Measurements from ENCODE around the gene PNPLA1. TPM values are rescaled to one million over a fixed set of nuclear protein-coding genes. Genes with fewer than 3 reads are reported as not detected.

Gene PNPLA1
- total and polyA plus RNA-seq, 10 of the 15 experiments (the other 5 are each of a cell fraction or from before 2014, with no cell fraction given), result 0.04 TPM; not detected in 9

GRCh38 chr6:36285797-36286196, 15.9 kb downstream of the PNPLA1 start:
- POLR2A ChIA-PET, result no interaction called here

More at GRCh38 chr6:36285797-36286196, 15.9 kb downstream of the PNPLA1 start:
- no peaks in the 10 kb centered on the region for H3K4me1 ChIP-seq (ENCODE audit: control insufficient read depth, insufficient read depth, low read length)
- H3K9me3 ChIP-seq (replicated peaks; ENCODE audit: control insufficient read depth, insufficient read depth, low read length), result no peaks in the 10 kb centered on the region
- ChIA-PET CTCF (no interaction called here), RAD21 (ENCODE audit: unreplicated experiment) (no interaction called here), SMC1A (ENCODE audit: uncharacterized antibody, unreplicated experiment) (interaction anchor here (1.8 kb wide), 1 partner anchor 9 kb away, joined by 3 read pairs; no protein-coding TSS in a partner anchor)
- no peak for FAIRE-seq
- H3K79me2 ChIP-seq (ENCODE audit: control insufficient read depth, insufficient read depth, low read length), result no peaks in the 10 kb centered on the region
- no TSS peak for BruUV-seq (replicated peaks)
- no peaks in the 10 kb centered on the region for H3K36me3 ChIP-seq (ENCODE audit: control insufficient read depth in 2 of 2, insufficient read depth in 2 of 2, low read length in 1 of 2)
- 7% methylated on average over 1 of the region's 1 CpG for WGBS (ENCODE audit: insufficient coverage, insufficient replicate concordance, low lambda C conversion rate, missing lambda C conversion rate)
- no peaks in the 10 kb centered on the region for H4K20me1 ChIP-seq (ENCODE audit: control insufficient read depth, insufficient read depth)
- in situ Hi-C loops (cut with MboI), result no loop called here
- no peak for DNase-seq (ENCODE audit: low read depth, low spot score)
- H3K27ac ChIP-seq (ENCODE audit: control insufficient read depth, insufficient read depth), result no peak overlapping the region
- H3K9ac ChIP-seq (ENCODE audit: control insufficient read depth, insufficient read depth, low read length), result no peak overlapping the region
- TF ChIP-seq ZNF24 (IDR thresholded peaks at IDR 0.05) (no peak), PAX8 (IDR thresholded peaks at IDR 0.05) (no peak), BCL3 (IDR thresholded peaks at IDR 0.05; ENCODE audit: borderline replicate concordance, insufficient read depth, low read depth, low read length, poor library complexity, severe bottlenecking) (no peak), HSF1 (IDR thresholded peaks at IDR 0.05; ENCODE audit: low read depth, low read length) (no peak), BHLHE40 (IDR thresholded peaks at IDR 0.05; ENCODE audit: borderline replicate concordance in 1 of 2, low read depth in 2 of 2, low read length in 1 of 2) (no peak), NR2F1 (conservative IDR thresholded peaks at IDR 0.05) (no peak), STAT3 (IDR thresholded peaks at IDR 0.05; ENCODE audit: low read depth, low read length) (no peak), GABPA (IDR thresholded peaks at IDR 0.05; ENCODE audit: low read depth) (no peak), SUZ12 (IDR thresholded peaks at IDR 0.05; ENCODE audit: unreplicated experiment) (no peak)
- TF ChIP-seq, protein P1, sequence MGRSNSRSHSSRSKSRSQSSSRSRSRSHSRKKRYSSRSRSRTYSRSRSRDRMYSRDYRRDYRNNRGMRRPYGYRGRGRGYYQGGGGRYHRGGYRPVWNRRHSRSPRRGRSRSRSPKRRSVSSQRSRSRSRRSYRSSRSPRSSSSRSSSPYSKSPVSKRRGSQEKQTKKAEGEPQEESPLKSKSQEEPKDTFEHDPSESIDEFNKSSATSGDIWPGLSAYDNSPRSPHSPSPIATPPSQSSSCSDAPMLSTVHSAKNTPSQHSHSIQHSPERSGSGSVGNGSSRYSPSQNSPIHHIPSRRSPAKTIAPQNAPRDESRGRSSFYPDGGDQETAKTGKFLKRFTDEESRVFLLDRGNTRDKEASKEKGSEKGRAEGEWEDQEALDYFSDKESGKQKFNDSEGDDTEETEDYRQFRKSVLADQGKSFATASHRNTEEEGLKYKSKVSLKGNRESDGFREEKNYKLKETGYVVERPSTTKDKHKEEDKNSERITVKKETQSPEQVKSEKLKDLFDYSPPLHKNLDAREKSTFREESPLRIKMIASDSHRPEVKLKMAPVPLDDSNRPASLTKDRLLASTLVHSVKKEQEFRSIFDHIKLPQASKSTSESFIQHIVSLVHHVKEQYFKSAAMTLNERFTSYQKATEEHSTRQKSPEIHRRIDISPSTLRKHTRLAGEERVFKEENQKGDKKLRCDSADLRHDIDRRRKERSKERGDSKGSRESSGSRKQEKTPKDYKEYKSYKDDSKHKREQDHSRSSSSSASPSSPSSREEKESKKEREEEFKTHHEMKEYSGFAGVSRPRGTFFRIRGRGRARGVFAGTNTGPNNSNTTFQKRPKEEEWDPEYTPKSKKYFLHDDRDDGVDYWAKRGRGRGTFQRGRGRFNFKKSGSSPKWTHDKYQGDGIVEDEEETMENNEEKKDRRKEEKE (IDR thresholded peaks at IDR 0.05), result no peak
- TF ChIP-seq, protein P2, sequence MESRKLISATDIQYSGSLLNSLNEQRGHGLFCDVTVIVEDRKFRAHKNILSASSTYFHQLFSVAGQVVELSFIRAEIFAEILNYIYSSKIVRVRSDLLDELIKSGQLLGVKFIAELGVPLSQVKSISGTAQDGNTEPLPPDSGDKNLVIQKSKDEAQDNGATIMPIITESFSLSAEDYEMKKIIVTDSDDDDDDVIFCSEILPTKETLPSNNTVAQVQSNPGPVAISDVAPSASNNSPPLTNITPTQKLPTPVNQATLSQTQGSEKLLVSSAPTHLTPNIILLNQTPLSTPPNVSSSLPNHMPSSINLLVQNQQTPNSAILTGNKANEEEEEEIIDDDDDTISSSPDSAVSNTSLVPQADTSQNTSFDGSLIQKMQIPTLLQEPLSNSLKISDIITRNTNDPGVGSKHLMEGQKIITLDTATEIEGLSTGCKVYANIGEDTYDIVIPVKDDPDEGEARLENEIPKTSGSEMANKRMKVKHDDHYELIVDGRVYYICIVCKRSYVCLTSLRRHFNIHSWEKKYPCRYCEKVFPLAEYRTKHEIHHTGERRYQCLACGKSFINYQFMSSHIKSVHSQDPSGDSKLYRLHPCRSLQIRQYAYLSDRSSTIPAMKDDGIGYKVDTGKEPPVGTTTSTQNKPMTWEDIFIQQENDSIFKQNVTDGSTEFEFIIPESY (IDR thresholded peaks at IDR 0.05), result no peak
- H3K4me2 ChIP-seq (ENCODE audit: control insufficient read depth, insufficient read depth), result no peak overlapping the region
- intact Hi-C loops (cut with micrococcal nuclease; ENCODE audit: unreplicated experiment), result no loop called here
- H2AFZ ChIP-seq (ENCODE audit: control insufficient read depth, low read depth, low read length), result no peak overlapping the region
- no peak for ATAC-seq
- no peak overlapping the region for H3K4me3 ChIP-seq
- peaks cover 0 to 11% of the 10 kb centered on the region in 2 experiments; a peak in 3 of 4 replicates for H3K27me3 ChIP-seq (replicated peaks in 1 of 2; ENCODE audit: control insufficient read depth in 2 of 2, insufficient read depth in 2 of 2, low read length in 1 of 2)
